C4-2B (cell line): ENCODE data around the gene CAMKK2.

Experiments used
- ZFX ChIP-seq: fragments of 450-650 bp; IDR thresholded peaks from 2 replicates; pipeline ENCODE4 v1.6.1; 2017
- TF ChIP-seq, protein P1 (sequence below): fragments of 450-650 bp; conservative IDR thresholded peaks from 2 replicates; pipeline ENCODE4 v1.5.1; 2017; ENCODE audit warnings: mild to moderate bottlenecking

GRCh38 chr12:121279507-121279915, 17.0 kb downstream of the CAMKK2 start:
- TF ChIP-seq, protein P1, sequence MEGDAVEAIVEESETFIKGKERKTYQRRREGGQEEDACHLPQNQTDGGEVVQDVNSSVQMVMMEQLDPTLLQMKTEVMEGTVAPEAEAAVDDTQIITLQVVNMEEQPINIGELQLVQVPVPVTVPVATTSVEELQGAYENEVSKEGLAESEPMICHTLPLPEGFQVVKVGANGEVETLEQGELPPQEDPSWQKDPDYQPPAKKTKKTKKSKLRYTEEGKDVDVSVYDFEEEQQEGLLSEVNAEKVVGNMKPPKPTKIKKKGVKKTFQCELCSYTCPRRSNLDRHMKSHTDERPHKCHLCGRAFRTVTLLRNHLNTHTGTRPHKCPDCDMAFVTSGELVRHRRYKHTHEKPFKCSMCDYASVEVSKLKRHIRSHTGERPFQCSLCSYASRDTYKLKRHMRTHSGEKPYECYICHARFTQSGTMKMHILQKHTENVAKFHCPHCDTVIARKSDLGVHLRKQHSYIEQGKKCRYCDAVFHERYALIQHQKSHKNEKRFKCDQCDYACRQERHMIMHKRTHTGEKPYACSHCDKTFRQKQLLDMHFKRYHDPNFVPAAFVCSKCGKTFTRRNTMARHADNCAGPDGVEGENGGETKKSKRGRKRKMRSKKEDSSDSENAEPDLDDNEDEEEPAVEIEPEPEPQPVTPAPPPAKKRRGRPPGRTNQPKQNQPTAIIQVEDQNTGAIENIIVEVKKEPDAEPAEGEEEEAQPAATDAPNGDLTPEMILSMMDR, result no peak
- TF ChIP-seq ZFX, result no peak
